Measurements from ENCODE around the gene OR4S2. TPM values are rescaled to one million over a fixed set of nuclear protein-coding genes. Genes with fewer than 3 reads are reported as not detected.

OR4S2 gene
- total and polyA plus RNA-seq, 2 donors (not counting 1 experiment from before 2014, with no cell fraction given) = not detected

- no peaks in the 10 kb centered on the region for H3K79me2 ChIP-seq (ENCODE audit: control insufficient read depth, insufficient read depth, low read length)
- no peak overlapping the region for H3K4me2 ChIP-seq (ENCODE audit: extremely low read depth, insufficient read depth, low read length)
- DNase-seq (ENCODE audit: low read depth in 2 of 2) = no peak
Measured at GRCh38 chr11:55701429-55701828, 53.3 kb downstream of the OR4S2 start.

More at GRCh38 chr11:55701429-55701828, 53.3 kb downstream of the OR4S2 start:
- Histone ChIP-seq H4K20me1 (ENCODE audit: control insufficient read depth, extremely low read depth, insufficient read depth, low read length) (no peaks in the 10 kb centered on the region), H3K9me3 (ENCODE audit: control insufficient read depth, insufficient read depth, low read depth, low read length) (no peaks in the 10 kb centered on the region), H2AFZ (ENCODE audit: low read length) (no peak overlapping the region), H3K27ac (ENCODE audit: insufficient read depth, low read length) (no peak overlapping the region), H3K27me3 (ENCODE audit: control insufficient read depth, insufficient read depth, low read length) (no peaks in the 10 kb centered on the region), H3K4me3 (replicated peaks in 1 of 4; ENCODE audit: control extremely low read depth in 1 of 4, insufficient read depth in 1 of 4, low read depth in 3 of 4, low read length in 4 of 4) (no peak overlapping the region), H3K9ac (ENCODE audit: insufficient read depth, low read length) (no peak overlapping the region), H3K36me3 (ENCODE audit: control insufficient read depth, insufficient read depth, low read length) (no peaks in the 10 kb centered on the region), H3K4me1 (ENCODE audit: control insufficient read depth, extremely low read depth, insufficient read depth, low read length) (no peaks in the 10 kb centered on the region)
- TF ChIP-seq CTCF (conservative IDR thresholded peaks at IDR 0.05 in 1 of 2, IDR thresholded peaks at IDR 0.05 in 1 of 2; ENCODE audit: low read depth in 1 of 2, low read length in 2 of 2) = no peak
- no peak for TF ChIP-seq EZH2 (IDR thresholded peaks at IDR 0.05; ENCODE audit: low read length, missing control alignments)

Other genes with a start within 250 kb of the OR4S2 start
- not detected in 2 replicates for gene OR4C15, start 93.9 kb upstream of the OR4S2 start, total RNA-seq
- gene OR4C15, start 93.9 kb upstream of the OR4S2 start, polyA plus RNA-seq = not detected in 2 replicates
- gene OR4C16, start 76.2 kb upstream of the OR4S2 start, total RNA-seq = not detected in 2 replicates
- gene OR4C16, start 76.2 kb upstream of the OR4S2 start, polyA plus RNA-seq = not detected in 2 replicates
- gene OR4C11, start 40.7 kb upstream of the OR4S2 start, total RNA-seq = not detected in 2 replicates
- gene OR4C11, start 40.7 kb upstream of the OR4S2 start, polyA plus RNA-seq = not detected in 2 replicates
- not detected in 2 replicates for gene OR4P4, start 13.2 kb upstream of the OR4S2 start, total RNA-seq
- gene OR4P4, start 13.2 kb upstream of the OR4S2 start, polyA plus RNA-seq = not detected in 2 replicates
- gene OR4C6, start 13.9 kb downstream of the OR4S2 start, total RNA-seq = not detected in 2 replicates
- gene OR4C6, start 13.9 kb downstream of the OR4S2 start, polyA plus RNA-seq = not detected in 2 replicates
- gene OR5D13, start 125.1 kb downstream of the OR4S2 start, total RNA-seq = not detected in 2 replicates
- not detected in 2 replicates for gene OR5D13, start 125.1 kb downstream of the OR4S2 start, polyA plus RNA-seq
- not detected in 2 replicates for gene OR5D14, start 147.2 kb downstream of the OR4S2 start, total RNA-seq
- gene OR5D14, start 147.2 kb downstream of the OR4S2 start, polyA plus RNA-seq = not detected in 2 replicates
- not detected in 2 replicates for gene OR5L1, start 163.0 kb downstream of the OR4S2 start, total RNA-seq
- gene OR5L1, start 163.0 kb downstream of the OR4S2 start, polyA plus RNA-seq = not detected in 2 replicates
- not detected in 2 replicates for gene OR5D18, start 171.3 kb downstream of the OR4S2 start, total RNA-seq
- not detected in 2 replicates for gene OR5D18, start 171.3 kb downstream of the OR4S2 start, polyA plus RNA-seq
- gene OR5L2, start 178.9 kb downstream of the OR4S2 start, total RNA-seq = not detected in 2 replicates
- not detected in 2 replicates for gene OR5L2, start 178.9 kb downstream of the OR4S2 start, polyA plus RNA-seq
- gene OR5D16, start 190.4 kb downstream of the OR4S2 start, total RNA-seq = not detected in 2 replicates
- gene OR5D16, start 190.4 kb downstream of the OR4S2 start, polyA plus RNA-seq = not detected in 2 replicates
- not detected in 2 replicates for gene TRIM51, start 235.0 kb downstream of the OR4S2 start, total RNA-seq
- gene TRIM51, start 235.0 kb downstream of the OR4S2 start, polyA plus RNA-seq = not detected in 2 replicates

Data from fibroblast of lung (primary cell).